GM23248 (cell line): Measurements from ENCODE around the gene SPPL3.

Experiments used
- EZH2 ChIP-seq: fragments of 200-600 bp; sonication (generic); IDR thresholded peaks from 2 replicates; pipeline ENCODE4 v1.6.1; 2018; ENCODE audit warnings: antibody characterized with exemption, mild to moderate bottlenecking; ENCODE audit not compliant: insufficient read depth, poor library complexity, severe bottlenecking
- EZH2phosphoT487 ChIP-seq: fragments of 200-600 bp; sonication (generic); IDR thresholded peaks from 2 replicates; pipeline ENCODE4 v1.6.1; 2018; ENCODE audit warnings: antibody characterized with exemption, moderate library complexity, mild to moderate bottlenecking, low read depth; ENCODE audit not compliant: insufficient read depth

- TF ChIP-seq EZH2 (no peak), EZH2phosphoT487 (no peak)
These were observed 170.6 kb downstream of the SPPL3 start for GRCh38 chr12:120733574-120733973.
